Measurements from ENCODE around the gene TMEM175. TPM values are rescaled to one million over a fixed set of nuclear protein-coding genes. Genes with fewer than 3 reads are reported as not detected.

TMEM175 gene
- total and polyA plus RNA-seq, 5 donors from 2014 or later, result 12.1 to 46.0 (median 14.6) TPM

DNA sequence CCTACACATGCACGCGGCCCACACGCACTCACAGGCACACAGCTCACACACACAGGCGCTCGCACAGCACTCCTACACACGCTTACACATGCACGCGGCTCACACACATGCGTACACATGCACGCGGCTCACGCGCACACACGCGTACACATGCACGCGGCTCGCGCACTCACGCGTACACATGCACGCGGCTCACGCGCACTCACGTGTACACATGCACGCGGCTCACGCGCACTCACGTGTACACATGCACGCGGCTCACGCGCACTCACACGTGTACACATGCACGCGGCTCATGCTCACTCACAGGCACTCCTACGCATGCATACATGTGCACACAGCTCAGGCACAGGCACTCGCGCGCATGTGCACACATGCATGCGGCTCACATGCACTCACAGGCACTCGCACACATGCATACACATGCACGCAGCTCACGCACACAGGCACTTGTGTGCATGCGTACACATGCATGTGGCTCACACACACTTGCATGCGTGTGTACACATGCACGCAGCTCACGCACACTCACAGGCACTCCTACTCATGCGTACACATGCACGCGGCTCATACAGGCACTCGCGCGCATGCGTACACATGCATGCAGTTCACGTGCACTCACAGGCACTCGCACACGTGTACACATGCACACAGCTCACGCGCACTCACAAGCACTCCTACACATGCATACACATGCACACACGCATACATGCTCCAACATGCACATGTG, 45.1 kb upstream of the TMEM175 start:
- H3K27me3 Mint-ChIP-seq, result no peaks in the 10 kb centered on the region
- no peaks in the 10 kb centered on the region for H3K9me3 Mint-ChIP-seq
- Histone ChIP-seq H3K9me3 (ENCODE audit: control insufficient read depth in 2 of 2, low read length in 2 of 2) (no peaks in the 10 kb centered on the region), H3K36me3 (ENCODE audit: control insufficient read depth, insufficient read depth, low read length) (peaks cover 46% of the 10 kb centered on the region), H3K27ac (ENCODE audit: insufficient read depth, low read length, poor library complexity, severe bottlenecking) (no peak overlapping the region), H3K4me1 (ENCODE audit: control insufficient read depth, insufficient read depth, low read length, poor library complexity, severe bottlenecking) (no peaks in the 10 kb centered on the region), H3K4me3 (ENCODE audit: low read depth, low read length) (no peak overlapping the region), H3K27me3 (ENCODE audit: control insufficient read depth, insufficient read depth, low read length) (no peaks in the 10 kb centered on the region)
- peak overlapping the region in 1 of 3 donors; percentile 29 for H3K27ac Mint-ChIP-seq
- DNase-seq, result no peak
- no peak overlapping the region for H3K4me3 Mint-ChIP-seq
- H3K36me3 Mint-ChIP-seq, result peaks cover 18% of the 10 kb centered on the region
- H3K4me1 Mint-ChIP-seq, result peaks cover 0 to 6% (median 0%) of the 10 kb centered on the region in 4 donors
- ATAC-seq (ENCODE audit: low read depth in 2 of 2), result no peak

DNA sequence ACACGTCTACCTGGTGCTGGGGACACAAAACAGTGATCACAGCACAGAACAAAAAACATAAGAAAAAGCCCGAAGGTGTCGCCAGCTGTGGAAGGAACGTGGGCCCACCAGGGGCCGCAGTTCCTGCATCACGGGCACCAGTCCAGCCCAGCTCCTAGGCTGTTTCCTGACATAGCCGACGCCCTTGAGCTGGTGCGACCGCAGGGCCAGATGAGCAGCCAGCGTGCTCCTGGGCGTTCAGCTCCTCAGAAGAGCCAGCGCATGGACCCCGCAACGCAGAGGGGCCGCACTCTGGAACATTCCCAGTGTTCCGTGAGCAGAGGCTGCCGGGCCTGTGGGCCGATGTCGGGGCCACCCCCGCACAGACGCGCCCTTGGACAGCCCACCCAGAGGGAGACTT, 44.2 kb upstream of the TMEM175 start:
- Histone ChIP-seq H3K9me3 (ENCODE audit: control insufficient read depth in 2 of 2, low read length in 2 of 2) (no peaks in the 10 kb centered on the region), H3K4me3 (ENCODE audit: low read depth, low read length) (no peak overlapping the region), H3K27ac (ENCODE audit: insufficient read depth, low read length, poor library complexity, severe bottlenecking) (no peak overlapping the region), H3K27me3 (ENCODE audit: control insufficient read depth, insufficient read depth, low read length) (no peaks in the 10 kb centered on the region), H3K4me1 (ENCODE audit: control insufficient read depth, insufficient read depth, low read length, poor library complexity, severe bottlenecking) (no peaks in the 10 kb centered on the region), H3K36me3 (ENCODE audit: control insufficient read depth, insufficient read depth, low read length) (peaks cover 44% of the 10 kb centered on the region)
- peaks cover 0 to 6% (median 0%) of the 10 kb centered on the region in 4 donors for H3K4me1 Mint-ChIP-seq
- no peak overlapping the region for H3K27ac Mint-ChIP-seq
- no peaks in the 10 kb centered on the region for H3K27me3 Mint-ChIP-seq
- H3K4me3 Mint-ChIP-seq, result no peak overlapping the region
- ATAC-seq (ENCODE audit: low read depth in 2 of 2), result no peak
- peaks cover 18% of the 10 kb centered on the region for H3K36me3 Mint-ChIP-seq
- DNase-seq, result no peak
- H3K9me3 Mint-ChIP-seq, result no peaks in the 10 kb centered on the region

DNA sequence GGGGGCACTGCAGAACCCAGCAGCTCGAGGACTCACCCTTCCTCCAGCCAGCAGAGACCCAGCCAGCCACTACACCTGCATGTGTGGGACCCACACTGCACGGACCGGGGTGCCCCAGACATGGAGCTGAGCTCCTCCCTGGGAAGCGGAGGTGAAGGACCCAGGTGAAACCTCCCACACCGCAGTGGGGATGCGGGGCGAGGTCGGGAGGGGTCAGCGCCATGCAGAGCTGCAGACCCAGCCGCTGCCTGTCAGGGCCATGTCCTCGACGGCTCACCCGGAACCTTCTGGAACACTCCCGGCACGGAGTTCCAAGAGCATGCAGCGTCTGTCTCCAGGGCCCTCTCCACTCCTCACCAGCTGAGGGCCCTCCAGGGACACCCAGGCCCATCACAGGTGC, 42.7 kb upstream of the TMEM175 start:
- no peak for DNase-seq

DNA sequence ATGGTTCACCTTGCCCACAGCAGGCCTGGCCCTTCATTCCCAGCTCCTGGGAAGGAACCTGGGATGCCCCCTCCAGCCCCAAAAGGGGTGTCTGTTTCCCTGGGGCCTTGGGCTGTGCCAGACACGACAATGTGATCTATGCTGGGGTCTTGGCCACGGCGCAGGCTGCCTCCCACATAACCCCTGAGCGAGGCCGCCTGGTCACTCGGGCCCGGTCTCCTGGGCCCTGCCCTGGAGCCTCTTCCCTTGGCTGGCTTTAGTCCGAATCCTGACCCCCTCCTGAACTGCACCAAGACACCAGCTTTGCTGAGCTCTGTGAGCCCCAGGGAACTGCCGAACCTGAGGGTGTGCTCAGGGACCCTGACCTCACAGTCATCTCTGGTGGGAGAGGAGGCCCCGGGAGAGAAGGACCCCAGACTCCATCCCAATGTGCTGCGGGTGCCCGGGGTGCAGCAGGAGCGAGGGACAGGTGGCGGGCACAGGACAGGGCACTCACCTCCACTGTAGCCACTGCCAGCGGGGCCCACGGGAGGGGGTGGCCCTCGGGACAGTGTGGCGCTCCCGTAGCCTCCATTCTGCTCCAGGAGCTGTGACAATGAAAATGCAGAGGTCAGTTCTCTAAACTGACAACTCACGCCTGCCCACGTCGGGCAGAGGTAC, 42.1 kb upstream of the TMEM175 start:
- Histone ChIP-seq H3K4me3 (ENCODE audit: low read depth, low read length) (no peak overlapping the region), H3K27ac (ENCODE audit: insufficient read depth, low read length, poor library complexity, severe bottlenecking) (no peak overlapping the region), H3K9me3 (ENCODE audit: control insufficient read depth in 2 of 2, low read length in 2 of 2) (no peaks in the 10 kb centered on the region), H3K27me3 (ENCODE audit: control insufficient read depth, insufficient read depth, low read length) (no peaks in the 10 kb centered on the region), H3K36me3 (ENCODE audit: control insufficient read depth, insufficient read depth, low read length) (peaks cover 39% of the 10 kb centered on the region), H3K4me1 (ENCODE audit: control insufficient read depth, insufficient read depth, low read length, poor library complexity, severe bottlenecking) (no peaks in the 10 kb centered on the region)
- H3K4me3 Mint-ChIP-seq, result peak overlapping the region in 1 of 4 donors; percentile 51
- DNase-seq (no peak), ATAC-seq (ENCODE audit: low read depth in 2 of 2) (no peak)
- H3K27ac Mint-ChIP-seq, result no peak overlapping the region
- peaks cover 18% of the 10 kb centered on the region for H3K36me3 Mint-ChIP-seq
- H3K4me1 Mint-ChIP-seq, result peaks cover 0 to 4% (median 0%) of the 10 kb centered on the region in 4 donors
- no peaks in the 10 kb centered on the region for H3K27me3 Mint-ChIP-seq
- no peaks in the 10 kb centered on the region for H3K9me3 Mint-ChIP-seq

More for the DNA sequence above, 42.7 kb upstream of the TMEM175 start:
- Mint-ChIP-seq H3K9me3 (no peaks in the 10 kb centered on the region), H3K4me1 (peaks cover 0 to 4% (median 0%) of the 10 kb centered on the region in 4 donors), H3K27ac (no peak overlapping the region), H3K4me3 (no peak overlapping the region), H3K36me3 (peaks cover 18% of the 10 kb centered on the region), H3K27me3 (no peaks in the 10 kb centered on the region)
- H3K27ac ChIP-seq (ENCODE audit: insufficient read depth, low read length, poor library complexity, severe bottlenecking), result no peak overlapping the region
- no peaks in the 10 kb centered on the region for H3K27me3 ChIP-seq (ENCODE audit: control insufficient read depth, insufficient read depth, low read length)
- H3K36me3 ChIP-seq (ENCODE audit: control insufficient read depth, insufficient read depth, low read length), result peaks cover 41% of the 10 kb centered on the region
- H3K4me3 ChIP-seq (ENCODE audit: low read depth, low read length), result no peak overlapping the region
- no peak for ATAC-seq (ENCODE audit: low read depth in 2 of 2)
- H3K4me1 ChIP-seq (ENCODE audit: control insufficient read depth, insufficient read depth, low read length, poor library complexity, severe bottlenecking), result no peaks in the 10 kb centered on the region
- no peaks in the 10 kb centered on the region for H3K9me3 ChIP-seq (ENCODE audit: control insufficient read depth in 2 of 2, low read length in 2 of 2)

DNA sequence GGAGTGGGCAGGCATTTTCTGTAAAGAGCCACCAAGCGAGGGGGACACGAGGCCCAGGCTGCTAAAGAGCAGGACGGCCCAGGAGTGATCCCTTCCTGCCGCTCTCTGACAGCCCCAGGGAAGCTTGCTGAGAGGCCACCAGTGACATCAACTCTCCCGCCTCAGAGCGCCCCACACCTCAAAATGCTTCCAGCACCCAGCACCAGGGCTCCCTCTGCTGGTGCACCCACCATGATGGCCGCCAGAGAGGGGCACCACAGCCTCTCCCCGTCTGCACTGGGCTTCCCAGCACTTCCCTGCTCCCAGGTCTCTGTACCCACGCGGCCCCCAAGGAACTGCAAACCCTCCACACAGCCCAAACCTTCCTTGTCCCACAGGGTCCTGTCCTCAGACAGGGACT, 40.5 kb upstream of the TMEM175 start:
- ATAC-seq (ENCODE audit: low read depth in 2 of 2) (no peak), DNase-seq (peak in 1 of 3 donors; percentile 15)
- Histone ChIP-seq H3K27ac (ENCODE audit: insufficient read depth, low read length, poor library complexity, severe bottlenecking) (no peak overlapping the region), H3K36me3 (ENCODE audit: control insufficient read depth, insufficient read depth, low read length) (peaks cover 41% of the 10 kb centered on the region), H3K9me3 (ENCODE audit: control insufficient read depth in 2 of 2, low read length in 2 of 2) (no peaks in the 10 kb centered on the region), H3K4me3 (ENCODE audit: low read depth, low read length) (no peak overlapping the region), H3K27me3 (ENCODE audit: control insufficient read depth, insufficient read depth, low read length) (no peaks in the 10 kb centered on the region), H3K4me1 (ENCODE audit: control insufficient read depth, insufficient read depth, low read length, poor library complexity, severe bottlenecking) (no peaks in the 10 kb centered on the region)
- H3K27me3 Mint-ChIP-seq, result no peaks in the 10 kb centered on the region
- no peaks in the 10 kb centered on the region for H3K9me3 Mint-ChIP-seq
- peaks cover 0 to 4% (median 0%) of the 10 kb centered on the region in 4 donors for H3K4me1 Mint-ChIP-seq
- H3K36me3 Mint-ChIP-seq, result peaks cover 17% of the 10 kb centered on the region
- no peak overlapping the region for H3K4me3 Mint-ChIP-seq
- no peak overlapping the region for H3K27ac Mint-ChIP-seq

DNA sequence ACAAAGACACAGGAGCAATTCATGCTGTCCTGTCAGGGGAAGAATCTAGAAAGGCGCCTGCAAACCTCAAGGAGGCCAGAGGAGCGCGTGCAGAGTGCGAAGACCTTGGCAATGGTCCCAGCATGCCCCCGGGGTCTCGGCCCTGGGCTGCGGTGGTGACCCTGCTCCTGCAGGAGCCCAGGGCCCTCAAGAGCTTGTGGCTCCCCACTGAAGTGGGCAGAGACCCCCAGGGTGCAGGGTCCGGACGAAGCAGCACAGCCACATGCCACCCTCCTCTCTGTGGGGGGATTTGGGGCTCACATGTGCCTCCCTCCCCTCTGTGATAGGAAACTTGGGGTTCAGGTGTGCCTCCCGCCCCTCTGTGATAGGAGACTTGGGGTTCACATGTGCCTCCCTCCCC, 39.5 kb upstream of the TMEM175 start:
- H3K9me3 Mint-ChIP-seq, result no peaks in the 10 kb centered on the region
- no peaks in the 10 kb centered on the region for H3K4me1 ChIP-seq (ENCODE audit: control insufficient read depth, insufficient read depth, low read length, poor library complexity, severe bottlenecking)
- no peaks in the 10 kb centered on the region for H3K27me3 ChIP-seq (ENCODE audit: control insufficient read depth, insufficient read depth, low read length)
- H3K36me3 Mint-ChIP-seq, result peaks cover 13% of the 10 kb centered on the region
- no peak overlapping the region for H3K27ac ChIP-seq (ENCODE audit: insufficient read depth, low read length, poor library complexity, severe bottlenecking)
- no peak overlapping the region for H3K4me3 Mint-ChIP-seq
- no peaks in the 10 kb centered on the region for H3K27me3 Mint-ChIP-seq
- no peak for ATAC-seq (ENCODE audit: low read depth in 2 of 2)
- no peak for DNase-seq
- no peaks in the 10 kb centered on the region for H3K9me3 ChIP-seq (ENCODE audit: control insufficient read depth in 2 of 2, low read length in 2 of 2)
- H3K36me3 ChIP-seq (ENCODE audit: control insufficient read depth, insufficient read depth, low read length), result peaks cover 44% of the 10 kb centered on the region
- peaks cover 0 to under 1% (median 0%) of the 10 kb centered on the region in 4 donors for H3K4me1 Mint-ChIP-seq
- H3K27ac Mint-ChIP-seq, result no peak overlapping the region
- H3K4me3 ChIP-seq (ENCODE audit: low read depth, low read length), result no peak overlapping the region

DNA sequence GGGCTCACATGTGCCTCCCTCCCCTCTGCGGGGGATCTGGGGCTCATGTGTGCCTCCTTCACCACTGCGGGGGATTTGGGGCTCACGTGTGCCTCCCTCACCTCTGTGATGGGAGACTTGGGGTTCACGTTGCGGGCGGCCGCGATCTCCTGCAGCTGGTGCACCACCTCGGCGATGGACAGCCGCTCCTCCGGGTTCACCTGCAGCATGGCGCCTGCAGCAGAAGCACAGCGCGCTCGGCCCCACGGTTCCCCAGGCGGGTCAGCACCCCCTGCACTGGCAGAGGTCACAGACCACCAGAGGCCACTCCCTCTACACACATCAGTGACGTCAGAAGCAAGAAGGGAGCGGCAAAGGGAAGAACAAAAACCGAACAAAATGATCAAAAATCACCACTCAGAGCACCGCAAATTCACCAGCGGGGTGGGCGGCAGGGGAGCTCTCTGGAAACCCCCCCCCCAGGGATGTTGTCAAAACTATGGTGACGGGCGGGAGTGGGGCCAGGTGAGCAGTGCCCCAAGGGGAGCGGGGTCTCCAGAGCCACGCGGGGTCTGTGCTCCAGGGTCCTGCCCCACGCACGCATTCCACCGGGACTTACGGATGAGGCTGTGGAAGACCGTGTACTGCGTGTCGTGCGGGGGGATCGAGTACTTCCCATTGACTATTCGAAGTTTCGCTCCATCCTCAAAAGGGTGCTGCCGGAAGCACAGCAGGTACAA, 38.8 kb upstream of the TMEM175 start:
- H3K4me1 Mint-ChIP-seq, result no peaks in the 10 kb centered on the region
- H3K27me3 Mint-ChIP-seq, result no peaks in the 10 kb centered on the region
- H3K36me3 ChIP-seq (ENCODE audit: control insufficient read depth, insufficient read depth, low read length), result peaks cover 44% of the 10 kb centered on the region
- H3K4me3 ChIP-seq (ENCODE audit: low read depth, low read length), result no peak overlapping the region
- H3K4me1 ChIP-seq (ENCODE audit: control insufficient read depth, insufficient read depth, low read length, poor library complexity, severe bottlenecking), result no peaks in the 10 kb centered on the region
- no peaks in the 10 kb centered on the region for H3K9me3 ChIP-seq (ENCODE audit: control insufficient read depth in 2 of 2, low read length in 2 of 2)
- no peak for DNase-seq
- H3K36me3 Mint-ChIP-seq, result peaks cover 11% of the 10 kb centered on the region
- no peaks in the 10 kb centered on the region for H3K9me3 Mint-ChIP-seq
- H3K27ac Mint-ChIP-seq, result no peak overlapping the region
- no peak overlapping the region for H3K4me3 Mint-ChIP-seq
- no peaks in the 10 kb centered on the region for H3K27me3 ChIP-seq (ENCODE audit: control insufficient read depth, insufficient read depth, low read length)
- ATAC-seq (ENCODE audit: low read depth in 2 of 2), result no peak
- no peak overlapping the region for H3K27ac ChIP-seq (ENCODE audit: insufficient read depth, low read length, poor library complexity, severe bottlenecking)

All from CD4-positive, CD25-positive, alpha-beta regulatory T cell (primary cell).